MM.1S (cell line): ENCODE results near the gene OPRM1.
"Not testable (repeated sequence)": the region's sequence is repeated elsewhere in the genome, so short reads cannot be mapped to it uniquely, and the experiment has no call there.

Experiments
- DNase-seq: peaks from one replicate; pipeline ENCODE4 v3.0.0-alpha.2; 2015
- H2AFZ ChIP-seq: fragments of 300-600 bp; sonication (generic); 2 replicates; pipeline ENCODE4 v1.6.0; 2016; ENCODE audit warnings: antibody characterized with exemption, low read length
- H3F3A ChIP-seq: fragments of 300-600 bp; sonication (generic); 2 replicates; pipeline ENCODE4 v1.6.1; 2016; ENCODE audit warnings: mild to moderate bottlenecking, antibody characterized with exemption, low read length, moderate library complexity, mixed read lengths; ENCODE audit not compliant: insufficient read depth
- H3K27ac ChIP-seq: fragments of 300-600 bp; sonication (generic); 2 replicates; pipeline ENCODE4 v1.5.1; 2016; ENCODE audit warnings: mild to moderate bottlenecking, low read length
- H3K27me3 ChIP-seq: fragments of 300-600 bp; sonication (generic); replicated peaks from 2 replicates; pipeline ENCODE4 v1.6.0; 2016; ENCODE audit warnings: low read length; ENCODE audit not compliant: insufficient read depth
- H3K36me3 ChIP-seq: fragments of 300-600 bp; sonication (generic); replicated peaks from 2 replicates; pipeline ENCODE4 v1.6.1; 2016; ENCODE audit warnings: mild to moderate bottlenecking, low read length, mixed read lengths; ENCODE audit not compliant: insufficient read depth
- H3K4me1 ChIP-seq: fragments of 300-600 bp; sonication (generic); 2 replicates; pipeline ENCODE4 v1.6.1; 2016; ENCODE audit warnings: low read length, mixed read lengths
- H3K4me2 ChIP-seq: fragments of 300-600 bp; sonication (generic); 2 replicates; pipeline ENCODE4 v1.6.0; 2016; ENCODE audit warnings: low read depth, low read length
- H3K4me3 ChIP-seq: fragments of 300-600 bp; sonication (generic); 2 replicates; pipeline ENCODE4 v1.5.1; 2016; ENCODE audit warnings: low read length, mixed read lengths
- H3K79me2 ChIP-seq: fragments of 300-600 bp; sonication (generic); 2 replicates; pipeline ENCODE4 v1.6.1; 2016; ENCODE audit warnings: mixed run types, low read length, mixed read lengths
- H3K9ac ChIP-seq: fragments of 300-600 bp; sonication (generic); 2 replicates; pipeline ENCODE4 v1.6.1; 2016; ENCODE audit warnings: low read length, mixed read lengths
- H3K9me2 ChIP-seq: fragments of 300-600 bp; sonication (generic); replicated peaks from 2 replicates; pipeline ENCODE4 v1.6.1; 2016; ENCODE audit warnings: mild to moderate bottlenecking, low read length, mixed read lengths; ENCODE audit not compliant: insufficient read depth
- H3K9me3 ChIP-seq: fragments of 300-600 bp; sonication (generic); replicated peaks from 2 replicates; pipeline ENCODE4 v1.6.1; 2016; ENCODE audit warnings: mild to moderate bottlenecking, low read length, mixed read lengths; ENCODE audit not compliant: insufficient read depth
- H4K20me1 ChIP-seq: fragments of 300-600 bp; sonication (generic); 2 replicates; pipeline ENCODE4 v1.6.1; 2016; ENCODE audit warnings: mild to moderate bottlenecking, low read length, moderate library complexity, mixed read lengths; ENCODE audit not compliant: insufficient read depth
- EZH2 ChIP-seq: fragments of 300-600 bp; sonication (generic); optimal IDR thresholded peaks from 2 replicates; pipeline ENCODE3; 2017; ENCODE audit warnings: low read depth, mild to moderate bottlenecking, antibody characterized with exemption, low read length, mixed read lengths
- EZH2phosphoT487 ChIP-seq: fragments of 300-600 bp; sonication (generic); IDR thresholded peaks from 2 replicates; pipeline ENCODE4 v1.6.1; 2018; ENCODE audit warnings: antibody characterized with exemption, low read length
- TF ChIP-seq, protein P1 (sequence below): fragments of 300-600 bp; sonication (generic); IDR thresholded peaks from 2 replicates; pipeline ENCODE4 v1.5.1; 2016; ENCODE audit warnings: antibody characterized with exemption, low read length, mixed read lengths

OPRM1 gene

DNA sequence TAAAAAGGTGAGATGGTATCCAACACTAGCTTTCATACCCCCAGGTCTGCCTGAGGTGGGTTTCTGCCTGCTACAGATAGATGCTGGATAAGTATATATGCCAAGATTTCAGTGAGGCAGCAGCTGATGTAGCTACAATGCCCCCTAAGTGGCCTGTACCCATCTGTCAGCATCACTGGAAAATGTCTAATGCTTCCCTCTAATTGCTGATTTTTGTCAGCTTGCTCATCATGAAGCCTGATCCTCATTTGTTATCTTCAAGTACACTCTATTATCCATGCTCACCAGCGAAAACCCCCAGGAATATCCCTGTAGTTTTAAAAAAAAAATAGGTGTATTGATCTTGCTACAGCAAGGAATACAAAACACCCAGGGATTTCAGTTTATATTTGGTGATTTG is 32.2 kb downstream of the OPRM1 start:
- no peak overlapping the region for H3K4me3 ChIP-seq
- no peak overlapping the region for H2AFZ ChIP-seq
- TF ChIP-seq, protein P1, sequence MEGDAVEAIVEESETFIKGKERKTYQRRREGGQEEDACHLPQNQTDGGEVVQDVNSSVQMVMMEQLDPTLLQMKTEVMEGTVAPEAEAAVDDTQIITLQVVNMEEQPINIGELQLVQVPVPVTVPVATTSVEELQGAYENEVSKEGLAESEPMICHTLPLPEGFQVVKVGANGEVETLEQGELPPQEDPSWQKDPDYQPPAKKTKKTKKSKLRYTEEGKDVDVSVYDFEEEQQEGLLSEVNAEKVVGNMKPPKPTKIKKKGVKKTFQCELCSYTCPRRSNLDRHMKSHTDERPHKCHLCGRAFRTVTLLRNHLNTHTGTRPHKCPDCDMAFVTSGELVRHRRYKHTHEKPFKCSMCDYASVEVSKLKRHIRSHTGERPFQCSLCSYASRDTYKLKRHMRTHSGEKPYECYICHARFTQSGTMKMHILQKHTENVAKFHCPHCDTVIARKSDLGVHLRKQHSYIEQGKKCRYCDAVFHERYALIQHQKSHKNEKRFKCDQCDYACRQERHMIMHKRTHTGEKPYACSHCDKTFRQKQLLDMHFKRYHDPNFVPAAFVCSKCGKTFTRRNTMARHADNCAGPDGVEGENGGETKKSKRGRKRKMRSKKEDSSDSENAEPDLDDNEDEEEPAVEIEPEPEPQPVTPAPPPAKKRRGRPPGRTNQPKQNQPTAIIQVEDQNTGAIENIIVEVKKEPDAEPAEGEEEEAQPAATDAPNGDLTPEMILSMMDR = no peak
- no peak overlapping the region for H3K9ac ChIP-seq
- H3K36me3 ChIP-seq = no peaks in the 10 kb centered on the region
- H3K27ac ChIP-seq = no peak overlapping the region
- no peaks in the 10 kb centered on the region for H3K27me3 ChIP-seq
- no peaks in the 10 kb centered on the region for H3K9me3 ChIP-seq
- no peak overlapping the region for H3K4me2 ChIP-seq
- no peaks in the 10 kb centered on the region for H4K20me1 ChIP-seq
- H3K9me2 ChIP-seq = no peaks in the 10 kb centered on the region
- H3K4me1 ChIP-seq = no peaks in the 10 kb centered on the region
- no peaks in the 10 kb centered on the region for H3K79me2 ChIP-seq
- no peak for DNase-seq
- no peaks in the 10 kb centered on the region for H3F3A ChIP-seq

GRCh38 chr6:154071711-154072110 is 32.7 kb downstream of the OPRM1 start:
- Histone ChIP-seq H3K27ac (no peak overlapping the region), H3K27me3 (no peaks in the 10 kb centered on the region), H3K4me1 (no peaks in the 10 kb centered on the region), H2AFZ (no peak overlapping the region), H3K9ac (no peak overlapping the region), H3K9me3 (no peaks in the 10 kb centered on the region), H3K9me2 (no peaks in the 10 kb centered on the region), H3K79me2 (no peaks in the 10 kb centered on the region), H3F3A (no peaks in the 10 kb centered on the region), H4K20me1 (no peaks in the 10 kb centered on the region), H3K36me3 (no peaks in the 10 kb centered on the region), H3K4me2 (no peak overlapping the region), H3K4me3 (no peak overlapping the region)
- no peak for DNase-seq
- TF ChIP-seq EZH2 = no peak
- no peak for TF ChIP-seq EZH2phosphoT487
- TF ChIP-seq, protein P1 = no peak

- not testable (repeated sequence) for H3K9me2 ChIP-seq, H3K36me3 ChIP-seq, H3K79me2 ChIP-seq, H3K4me1 ChIP-seq, H3K4me2 ChIP-seq, H2AFZ ChIP-seq, H3K27me3 ChIP-seq, DNase-seq, H3K27ac ChIP-seq, H3F3A ChIP-seq, H3K4me3 ChIP-seq, H4K20me1 ChIP-seq, H3K9ac ChIP-seq, H3K9me3 ChIP-seq
These were observed 39.6 kb downstream of the OPRM1 start for GRCh38 chr6:154078596-154078995.

- Histone ChIP-seq H3K4me2 (no peak overlapping the region), H3F3A (no peaks in the 10 kb centered on the region), H3K9me3 (no peaks in the 10 kb centered on the region), H3K36me3 (no peaks in the 10 kb centered on the region), H3K4me3 (no peak overlapping the region), H2AFZ (no peak overlapping the region), H3K79me2 (no peaks in the 10 kb centered on the region), H3K27ac (no peak overlapping the region), H3K9ac (no peak overlapping the region), H3K4me1 (no peaks in the 10 kb centered on the region), H3K9me2 (no peaks in the 10 kb centered on the region), H4K20me1 (no peaks in the 10 kb centered on the region), H3K27me3 (no peaks in the 10 kb centered on the region)
- no peak for TF ChIP-seq EZH2phosphoT487
- TF ChIP-seq EZH2 = no peak
- TF ChIP-seq, protein P1 = no peak
- no peak for DNase-seq
These were observed 41.6 kb downstream of the OPRM1 start for GRCh38 chr6:154080461-154081189.
